Esophagus squamous epithelium (tissue), 4 donors: ENCODE data around the gene COL18A1.

Source experiments
- CTCF ChIP-seq, 6 experiments: fragments of 450-650 bp in 4 of 6; fragments of 200-600 bp in 2 of 6; sonication (generic) in 2 of 6; IDR thresholded peaks; one replicate each; pipeline ENCODE4 v1.5.1; 2016 to 2019; ENCODE audit warnings: antibody characterized with exemption in 6 of 6, mild to moderate bottlenecking in 4 of 6, moderate library complexity in 4 of 6
- POLR2A ChIP-seq, 4 donors: fragments of 450-650 bp; IDR thresholded peaks; one replicate each; pipeline ENCODE4 v1.6.1; 2017; ENCODE audit warnings: antibody characterized with exemption in 4 of 4, mild to moderate bottlenecking in 4 of 4, moderate library complexity in 3 of 4

- TF ChIP-seq CTCF (IDR thresholded peaks at IDR 0.05): no peak
- no peak for TF ChIP-seq POLR2A (IDR thresholded peaks at IDR 0.05)
Measured at GRCh38 chr21:45513003-45513717, 108.2 kb downstream of the COL18A1 start.
